ENCODE measurements around the gene KRTAP27-1.

KRTAP27-1 gene

GRCh38 chr21:30289215-30289614 lies 48.3 kb downstream of the KRTAP27-1 start, which contains the start of gene KRTAP25-1:
Gene KRTAP25-1, minus strand, starts transcription at chr21:30289514. Its CDS starts 24 bp downstream, at chr21:30289490.
- no peak for DNase-seq (ENCODE audit: low read depth)
